Progenitor cell of endocrine pancreas (in vitro differentiated cells): ENCODE measurements around the gene SPRR2B. TPM values are rescaled to one million over a fixed set of nuclear protein-coding genes. Genes with fewer than 3 reads are reported as not detected.
"Not testable (repeated sequence)": the region's sequence is repeated elsewhere in the genome, so short reads cannot be mapped to it uniquely, and the experiment has no call there.

ENCODE experiments used
- DNase-seq: peaks from one replicate; pipeline ENCODE4 v3.0.0; 2021; ENCODE audit warnings: low spot score; ENCODE audit not compliant: unreplicated experiment
- H3K27ac Mint-ChIP-seq: 2 replicates; pipeline ENCODE4 v1.8.0; 2021; ENCODE audit warnings: mild to moderate bottlenecking, moderate library complexity, mixed read lengths
- H3K27me3 Mint-ChIP-seq: 2 replicates; pipeline ENCODE4 v1.8.0; 2021; ENCODE audit warnings: mixed read lengths
- H3K36me3 Mint-ChIP-seq: 2 replicates; pipeline ENCODE4 v1.8.0; 2022; ENCODE audit warnings: mixed read lengths; ENCODE audit not compliant: insufficient read depth
- H3K4me1 Mint-ChIP-seq: 2 replicates; pipeline ENCODE4 v1.8.0; 2021; ENCODE audit warnings: low read depth, mixed read lengths
- H3K4me3 Mint-ChIP-seq: 2 replicates; pipeline ENCODE4 v1.8.0; 2021; ENCODE audit warnings: low read depth, mild to moderate bottlenecking, moderate library complexity, mixed read lengths
- H3K9me3 Mint-ChIP-seq: 2 replicates; pipeline ENCODE4 v1.8.0; 2021; ENCODE audit warnings: low read depth, mixed read lengths
- total RNA-seq: library from RNA; stranded (reverse); gene quantifications from 2 replicates; pipeline ENCODE4 v1.2.1, GENCODE V29; 2021
- TF ChIP-seq, protein P1 (sequence below): fragments of 200-600 bp; sonication (generic); IDR thresholded peaks from one replicate; pipeline ENCODE4 v1.5.0; 2021; ENCODE audit warnings: antibody characterized with exemption, mild to moderate bottlenecking; ENCODE audit not compliant: unreplicated experiment

Gene SPRR2B
- total RNA-seq, 1 donor from 2014 or later = not detected

DNA sequence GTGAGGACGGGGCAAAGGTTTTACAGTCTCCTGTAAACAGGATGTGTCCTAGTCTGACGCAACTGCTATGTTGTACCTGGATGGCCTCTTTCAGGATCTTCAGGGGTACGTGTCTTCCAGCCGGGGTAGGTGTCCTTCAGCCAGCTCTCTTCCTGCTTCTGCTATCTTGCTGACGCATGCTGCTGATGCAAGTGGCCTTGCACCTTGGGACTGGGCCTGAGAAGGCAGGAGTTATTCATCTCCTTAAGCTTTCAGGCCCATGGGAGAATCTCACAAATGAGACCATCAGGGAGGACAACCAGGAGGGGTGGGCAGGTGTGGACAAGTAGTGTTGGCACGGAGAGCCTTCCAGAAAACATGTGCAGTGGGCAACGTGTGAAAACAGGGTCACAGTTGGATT, 48.3 kb downstream of the SPRR2B start:
- no peak overlapping the region for H3K4me3 Mint-ChIP-seq
- no peak overlapping the region for H3K27ac Mint-ChIP-seq
- H3K27me3 Mint-ChIP-seq = no peaks in the 10 kb centered on the region

DNA sequence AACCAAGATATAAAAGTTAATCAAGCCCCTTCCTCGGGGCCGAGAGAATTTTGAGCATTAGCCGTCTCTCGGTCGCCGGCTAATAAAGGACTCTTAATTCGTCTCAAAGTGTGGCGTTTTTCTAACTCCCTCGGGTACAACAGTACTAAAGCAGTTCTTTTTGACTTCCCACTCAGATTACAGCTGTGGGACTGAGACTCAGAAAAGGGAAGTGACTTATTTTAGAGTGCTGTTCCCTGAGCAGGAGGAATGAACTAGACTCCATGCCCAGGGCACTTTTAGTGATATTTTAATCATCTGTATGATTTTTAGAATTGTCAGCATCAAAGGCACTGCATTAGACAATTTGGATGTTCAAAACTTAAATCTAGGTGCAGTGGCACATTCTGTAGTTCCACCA, 49.1 kb downstream of the SPRR2B start:
- H3K27me3 Mint-ChIP-seq, H3K27ac Mint-ChIP-seq, H3K4me3 Mint-ChIP-seq, H3K9me3 Mint-ChIP-seq, DNase-seq, H3K36me3 Mint-ChIP-seq: not testable (repeated sequence)
- peaks cover 13% of the 10 kb centered on the region for H3K4me1 Mint-ChIP-seq

More for the DNA sequence above, 48.3 kb downstream of the SPRR2B start:
- no peaks in the 10 kb centered on the region for H3K36me3 Mint-ChIP-seq
- no peak for DNase-seq
- TF ChIP-seq, protein P1, sequence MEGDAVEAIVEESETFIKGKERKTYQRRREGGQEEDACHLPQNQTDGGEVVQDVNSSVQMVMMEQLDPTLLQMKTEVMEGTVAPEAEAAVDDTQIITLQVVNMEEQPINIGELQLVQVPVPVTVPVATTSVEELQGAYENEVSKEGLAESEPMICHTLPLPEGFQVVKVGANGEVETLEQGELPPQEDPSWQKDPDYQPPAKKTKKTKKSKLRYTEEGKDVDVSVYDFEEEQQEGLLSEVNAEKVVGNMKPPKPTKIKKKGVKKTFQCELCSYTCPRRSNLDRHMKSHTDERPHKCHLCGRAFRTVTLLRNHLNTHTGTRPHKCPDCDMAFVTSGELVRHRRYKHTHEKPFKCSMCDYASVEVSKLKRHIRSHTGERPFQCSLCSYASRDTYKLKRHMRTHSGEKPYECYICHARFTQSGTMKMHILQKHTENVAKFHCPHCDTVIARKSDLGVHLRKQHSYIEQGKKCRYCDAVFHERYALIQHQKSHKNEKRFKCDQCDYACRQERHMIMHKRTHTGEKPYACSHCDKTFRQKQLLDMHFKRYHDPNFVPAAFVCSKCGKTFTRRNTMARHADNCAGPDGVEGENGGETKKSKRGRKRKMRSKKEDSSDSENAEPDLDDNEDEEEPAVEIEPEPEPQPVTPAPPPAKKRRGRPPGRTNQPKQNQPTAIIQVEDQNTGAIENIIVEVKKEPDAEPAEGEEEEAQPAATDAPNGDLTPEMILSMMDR = no peak
- peaks cover 13% of the 10 kb centered on the region for H3K4me1 Mint-ChIP-seq
- no peaks in the 10 kb centered on the region for H3K9me3 Mint-ChIP-seq

DNA sequence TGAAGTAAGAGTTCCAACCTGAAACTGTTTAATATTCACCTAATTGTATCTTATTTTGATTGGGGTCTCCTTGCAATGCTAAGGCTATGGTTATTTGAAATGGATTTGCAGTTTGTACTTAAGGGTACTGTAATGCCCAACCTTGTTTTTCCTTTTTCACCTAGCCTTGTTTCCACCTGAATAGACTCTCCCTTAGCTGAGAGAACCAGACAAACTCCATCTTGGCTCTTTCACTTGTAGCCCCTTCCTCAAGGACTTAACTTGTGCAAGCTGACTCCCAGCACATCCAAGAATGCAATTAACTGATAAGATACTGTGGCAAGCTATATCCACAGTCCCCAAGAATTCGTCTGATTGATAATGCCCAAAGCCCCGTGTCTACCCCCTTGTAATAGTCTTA, 49.6 kb downstream of the SPRR2B start:
- H3K4me1 Mint-ChIP-seq = peaks cover 13% of the 10 kb centered on the region
- not testable (repeated sequence) for H3K36me3 Mint-ChIP-seq, H3K9me3 Mint-ChIP-seq, H3K27me3 Mint-ChIP-seq, DNase-seq, H3K27ac Mint-ChIP-seq, H3K4me3 Mint-ChIP-seq

Other genes starting within 250 kb of the SPRR2B start
- not detected in 2 replicates for gene LCE1A, start 244.1 kb downstream of the SPRR2B start, total RNA-seq
- gene LCE6A, start 228.8 kb downstream of the SPRR2B start, total RNA-seq = not detected in 2 replicates
- gene LCE7A, start 211.6 kb downstream of the SPRR2B start, total RNA-seq = not detected in 2 replicates
- not detected in 2 replicates for gene SMCP, start 193.3 kb downstream of the SPRR2B start, total RNA-seq
- not detected in 2 replicates for gene IVL, start 163.1 kb downstream of the SPRR2B start, total RNA-seq
- not detected in 2 replicates for gene SPRR5, start 124.4 kb downstream of the SPRR2B start, total RNA-seq
- not detected in 2 replicates for gene SPRR4, start 101.0 kb downstream of the SPRR2B start, total RNA-seq
- gene SPRR1A, start 87.5 kb downstream of the SPRR2B start, total RNA-seq = not detected in 2 replicates
- gene SPRR3, start 69.9 kb downstream of the SPRR2B start, total RNA-seq = not detected in 2 replicates
- gene SPRR1B, start 40.4 kb downstream of the SPRR2B start, total RNA-seq = not detected in 2 replicates
- not detected in 2 replicates for gene SPRR2D, start 30.5 kb downstream of the SPRR2B start, total RNA-seq
- gene SPRR2A, start 14.1 kb downstream of the SPRR2B start, total RNA-seq = not detected in 2 replicates
- not detected in 2 replicates for gene SPRR2E, start 22.9 kb upstream of the SPRR2B start, total RNA-seq
- 1.7 and 4.0 TPM in 2 replicates for gene SPRR2F, start 41.9 kb upstream of the SPRR2B start, total RNA-seq
- gene SPRR2G, start 79.3 kb upstream of the SPRR2B start, total RNA-seq = not detected in 2 replicates
- gene LELP1, start 131.8 kb upstream of the SPRR2B start, total RNA-seq = not detected in 2 replicates
- not detected in 2 replicates for gene PRR9, start 146.0 kb upstream of the SPRR2B start, total RNA-seq
- gene LORICRIN, start 188.1 kb upstream of the SPRR2B start, total RNA-seq = not detected in 2 replicates
- gene PGLYRP3, start 241.3 kb upstream of the SPRR2B start, total RNA-seq = not detected in 2 replicates